Activated CD4-positive, alpha-beta T cell treated with anti-CD3 and anti-CD28 coated beads, Interleukin-10, Interleukin-2, amounts not matched to agents 100 ng/mL and 50 ng/mL, durations not matched to agents 16 hours and 8 hours (primary cell): Measurements from ENCODE around the gene DSCAM.
"Not testable (repeated sequence)": the region's sequence is repeated elsewhere in the genome, so short reads cannot be mapped to it uniquely, and the experiment has no call there.

ENCODE experiments used
- DNase-seq: peaks from one replicate; pipeline ENCODE4 v3.0.0-alpha.2; 2020

DSCAM gene

GRCh38 chr21:40846587-40847411 lies at the start of gene DSCAM:
TSS of gene DSCAM (minus strand) at chr21:40847158. CDS start at chr21:40846661, 497 bp downstream.
- no peak for DNase-seq

- not testable (repeated sequence) for DNase-seq
These were observed 48.7 kb upstream of the DSCAM start for GRCh38 chr21:40895697-40896096.

- DNase-seq: no peak
These were observed 40.0 kb upstream of the DSCAM start for GRCh38 chr21:40886931-40887330.

- DNase-seq: no peak
These were observed 39.0 kb upstream of the DSCAM start for GRCh38 chr21:40886006-40886405.

- no peak for DNase-seq
These were observed 35.4 kb upstream of the DSCAM start for GRCh38 chr21:40882192-40882915.

- DNase-seq: no peak
These were observed 34.8 kb upstream of the DSCAM start for GRCh38 chr21:40881767-40882166.

- DNase-seq: no peak
These were observed 24.1 kb upstream of the DSCAM start for GRCh38 chr21:40871099-40871498.

GRCh38 chr21:40863839-40864238 lies 16.9 kb upstream of the DSCAM start:
- DNase-seq: no peak

GRCh38 chr21:40858517-40858916 lies 11.6 kb upstream of the DSCAM start:
- DNase-seq: no peak

GRCh38 chr21:40853956-40854688 lies 7.2 kb upstream of the DSCAM start:
- no peak for DNase-seq

GRCh38 chr21:40852563-40852962 lies 5.6 kb upstream of the DSCAM start:
- DNase-seq: no peak

GRCh38 chr21:40851749-40852148 lies 4.8 kb upstream of the DSCAM start:
- DNase-seq: no peak

GRCh38 chr21:40850071-40850470 lies 3.1 kb upstream of the DSCAM start:
- no peak for DNase-seq

- no peak for DNase-seq
These were observed 993 bp upstream of the DSCAM start for GRCh38 chr21:40847951-40848350.

GRCh38 chr21:40846103-40846502 lies 855 bp downstream of the DSCAM start:
- no peak for DNase-seq

- no peak for DNase-seq
These were observed 1.4 kb downstream of the DSCAM start for GRCh38 chr21:40845441-40845995.

- DNase-seq: no peak
These were observed 2.0 kb downstream of the DSCAM start for GRCh38 chr21:40844935-40845334.

- no peak for DNase-seq
These were observed 4.8 kb downstream of the DSCAM start for GRCh38 chr21:40842197-40842552.

GRCh38 chr21:40841524-40842196 lies 5.3 kb downstream of the DSCAM start:
- peak; percentile 1 for DNase-seq

- no peak for DNase-seq
These were observed 6.4 kb downstream of the DSCAM start for GRCh38 chr21:40840401-40841125.

GRCh38 chr21:40839521-40839920 lies 7.4 kb downstream of the DSCAM start:
- DNase-seq: no peak

- no peak for DNase-seq
These were observed 9.5 kb downstream of the DSCAM start for GRCh38 chr21:40837456-40837855.
